Activated T-cell treated with anti-CD3 and anti-CD28 coated beads, Interleukin-2, amount 50 U/mL, for 1 hour (primary cell): ENCODE results near the gene DDX49.
"Not testable (repeated sequence)": the region's sequence is repeated elsewhere in the genome, so short reads cannot be mapped to it uniquely, and the experiment has no call there.

Experiments
- DNase-seq: peaks from one replicate; pipeline ENCODE4 v3.0.0-alpha.2; 2020

DDX49 gene

GRCh38 chr19:18910801-18911436, 8.6 kb upstream of the DDX49 start:
- no peak for DNase-seq

- no peak for DNase-seq
Measured at GRCh38 chr19:18912933-18913332, 6.6 kb upstream of the DDX49 start.

GRCh38 chr19:18913466-18913865, 6.0 kb upstream of the DDX49 start:
- no peak for DNase-seq

- DNase-seq: peak; percentile 43
Measured at GRCh38 chr19:18915639-18916038, 3.9 kb upstream of the DDX49 start.

- DNase-seq: not testable (repeated sequence)
Measured at GRCh38 chr19:18917593-18917992, 1.9 kb upstream of the DDX49 start.

GRCh38 chr19:18919900-18920214, 342 bp downstream of the DDX49 start:
- no peak for DNase-seq

- no peak for DNase-seq
Measured at GRCh38 chr19:18920400-18920799, 885 bp downstream of the DDX49 start.

- DNase-seq: no peak
Measured at GRCh38 chr19:18921593-18921992, 2.1 kb downstream of the DDX49 start.

- DNase-seq: no peak
Measured at GRCh38 chr19:18922228-18922985, 2.9 kb downstream of the DDX49 start.

GRCh38 chr19:18924684-18925213, 5.2 kb downstream of the DDX49 start:
- DNase-seq: no peak

- DNase-seq: no peak
Measured at GRCh38 chr19:18928018-18928805, 8.7 kb downstream of the DDX49 start.

- no peak for DNase-seq
Measured at GRCh38 chr19:18929311-18929710, 9.8 kb downstream of the DDX49 start.

GRCh38 chr19:18931316-18932162, 12.0 kb downstream of the DDX49 start:
- no peak for DNase-seq

- peak; percentile 84 for DNase-seq
Measured at GRCh38 chr19:18932216-18932841, 12.8 kb downstream of the DDX49 start.

- DNase-seq: no peak
Measured at GRCh38 chr19:18933297-18933696, 13.8 kb downstream of the DDX49 start.

- DNase-seq: no peak
Measured at GRCh38 chr19:18939163-18939562, 19.6 kb downstream of the DDX49 start.

GRCh38 chr19:18939922-18940768, 20.6 kb downstream of the DDX49 start:
- peak; percentile 31 for DNase-seq

- DNase-seq: peak; percentile 80
Measured at GRCh38 chr19:18940769-18941627, 21.5 kb downstream of the DDX49 start, which contains the start of gene HOMER3. HOMER3 (minus strand) TSS chr19:18941217; CDS start chr19:18938982, 2,235 bp downstream.

- no peak for DNase-seq
Measured at GRCh38 chr19:18941628-18942354, 22.3 kb downstream of the DDX49 start.
